Neural progenitor cell (in vitro differentiated cells): ENCODE data around the gene PRKCA. TPM values are rescaled to one million over a fixed set of nuclear protein-coding genes. Genes with fewer than 3 reads are reported as not detected.

Experiments used
- DNase-seq: peaks from one replicate; pipeline ENCODE4 v3.0.0-alpha.2; 2016; ENCODE audit warnings: low spot score
- H2AFZ ChIP-seq: fragments of 200-600 bp; sonication (generic); replicated peaks from 2 replicates; pipeline ENCODE4 v1.6.1; 2016; ENCODE audit warnings: antibody characterized with exemption
- H3F3A ChIP-seq: fragments of 200-600 bp; sonication (generic); 2 replicates; pipeline ENCODE4 v1.6.1; 2016; ENCODE audit warnings: antibody characterized with exemption, low read depth
- H3K27ac ChIP-seq: fragments of 200-600 bp; sonication (generic); 2 replicates; pipeline ENCODE4 v1.5.1; 2016; ENCODE audit warnings: mild to moderate bottlenecking
- H3K27me3 ChIP-seq: fragments of 200-600 bp; sonication (generic); 2 replicates; pipeline ENCODE4 v1.6.1; 2016; ENCODE audit warnings: mild to moderate bottlenecking, moderate library complexity
- H3K36me3 ChIP-seq: fragments of 200-600 bp; sonication (generic); 2 replicates; pipeline ENCODE4 v1.5.1; 2016
- H3K4me1 ChIP-seq: fragments of 200-600 bp; sonication (generic); 2 replicates; pipeline ENCODE4 v1.6.1; 2016; ENCODE audit warnings: mixed run types
- H3K4me2 ChIP-seq: fragments of 200-600 bp; sonication (generic); 2 replicates; pipeline ENCODE4 v1.6.1; 2016
- H3K4me3 ChIP-seq: fragments of 200-600 bp; sonication (generic); 2 replicates; pipeline ENCODE4 v1.5.1; 2016
- H3K79me2 ChIP-seq: fragments of 200-600 bp; sonication (generic); 2 replicates; pipeline ENCODE4 v1.6.1; 2016; ENCODE audit warnings: low read depth
- H3K9ac ChIP-seq: fragments of 200-600 bp; sonication (generic); 2 replicates; pipeline ENCODE4 v1.6.1; 2016
- H3K9me3 ChIP-seq: fragments of 200-600 bp; sonication (generic); 2 replicates; pipeline ENCODE4 v1.5.1; 2016; ENCODE audit warnings: low read depth
- H4K20me1 ChIP-seq: fragments of 200-600 bp; sonication (generic); 2 replicates; pipeline ENCODE4 v1.6.1; 2016; ENCODE audit warnings: low read depth
- H3K27ac Mint-ChIP-seq: 3 replicates; pipeline ENCODE4 v1.8.0; 2021; ENCODE audit warnings: mixed read lengths
- H3K27me3 Mint-ChIP-seq: 2 replicates; pipeline ENCODE4 v1.8.0; 2022; ENCODE audit warnings: low read depth, mild to moderate bottlenecking, inconsistent platforms, moderate library complexity, mixed read lengths; ENCODE audit not compliant: insufficient read depth
- H3K36me3 Mint-ChIP-seq: 3 replicates; pipeline ENCODE4 v1.8.0; 2021; ENCODE audit warnings: mixed read lengths
- H3K4me1 Mint-ChIP-seq: 3 replicates; pipeline ENCODE4 v1.8.0; 2021; ENCODE audit warnings: mixed read lengths
- H3K4me3 Mint-ChIP-seq: 3 replicates; pipeline ENCODE4 v1.8.0; 2021; ENCODE audit warnings: mild to moderate bottlenecking, moderate library complexity, mixed read lengths
- H3K9me3 Mint-ChIP-seq: 3 replicates; pipeline ENCODE4 v1.8.0; 2020; ENCODE audit warnings: mixed read lengths
- CTCF ChIP-seq: fragments of 200-600 bp; sonication (generic); IDR thresholded peaks from 2 replicates; pipeline ENCODE4 v1.5.1; 2017; ENCODE audit warnings: antibody characterized with exemption, mild to moderate bottlenecking
- EZH2 ChIP-seq: fragments of 200-600 bp; sonication (generic); IDR thresholded peaks from 2 replicates; pipeline ENCODE4 v1.6.1; 2017; ENCODE audit warnings: antibody characterized with exemption, mild to moderate bottlenecking, moderate library complexity
- EZH2phosphoT487 ChIP-seq: fragments of 200-600 bp; sonication (generic); IDR thresholded peaks from 2 replicates; pipeline ENCODE4 v1.6.1; 2017; ENCODE audit warnings: antibody characterized with exemption
- total RNA-seq: library from RNA; depleted of rRNA; stranded (reverse); fragments of >200 nt; gene quantifications from 2 replicates; pipeline ENCODE4 v1.2.3, GENCODE V29; 2015; ENCODE audit warnings: low replicate concordance

PRKCA gene
- total RNA-seq, 1 donor from 2014 or later, result 2.1 TPM

GRCh38 chr17:66567234-66568170 lies 265.1 kb downstream of the PRKCA start:
- peaks cover 2% of the 10 kb centered on the region for H3K27me3 Mint-ChIP-seq
- H3K9ac ChIP-seq, result no peak overlapping the region
- no peak overlapping the region for H3K27ac ChIP-seq
- no peak for TF ChIP-seq EZH2
- peak; percentile 86 for TF ChIP-seq CTCF
- TF ChIP-seq EZH2phosphoT487, result no peak
- H3K9me3 Mint-ChIP-seq, result peaks cover 4% of the 10 kb centered on the region
- no peaks in the 10 kb centered on the region for H3K36me3 Mint-ChIP-seq
- H3K9me3 ChIP-seq, result no peaks in the 10 kb centered on the region
- H3K4me1 ChIP-seq, result peaks cover 10% of the 10 kb centered on the region
- H3K36me3 ChIP-seq, result no peaks in the 10 kb centered on the region
- no peak overlapping the region for H3K4me2 ChIP-seq
- H3K4me1 Mint-ChIP-seq, result peaks cover 16% of the 10 kb centered on the region
- H2AFZ ChIP-seq, result no peak overlapping the region
- no peak overlapping the region for H3K4me3 ChIP-seq
- H3K4me3 Mint-ChIP-seq, result no peak overlapping the region
- peaks cover 13% of the 10 kb centered on the region for H3F3A ChIP-seq
- no peaks in the 10 kb centered on the region for H4K20me1 ChIP-seq
- peak; percentile 79 for DNase-seq
- H3K27ac Mint-ChIP-seq, result no peak overlapping the region
- no peaks in the 10 kb centered on the region for H3K79me2 ChIP-seq
- no peaks in the 10 kb centered on the region for H3K27me3 ChIP-seq

GRCh38 chr17:66569572-66569971 lies 267.2 kb downstream of the PRKCA start:
- H3K9ac ChIP-seq, result no peak overlapping the region
- H3K27ac ChIP-seq, result no peak overlapping the region
- H3K36me3 Mint-ChIP-seq, result no peaks in the 10 kb centered on the region
- H3K4me3 Mint-ChIP-seq, result no peak overlapping the region
- no peak overlapping the region for H3K27ac Mint-ChIP-seq
- DNase-seq, result no peak
- peaks cover 4% of the 10 kb centered on the region for H3K9me3 Mint-ChIP-seq
- TF ChIP-seq EZH2phosphoT487 (no peak), EZH2 (no peak), CTCF (no peak)
- peaks cover 2% of the 10 kb centered on the region for H3K27me3 Mint-ChIP-seq
- H3K9me3 ChIP-seq, result no peaks in the 10 kb centered on the region
- H2AFZ ChIP-seq, result no peak overlapping the region
- H3F3A ChIP-seq, result peaks cover 13% of the 10 kb centered on the region
- H3K79me2 ChIP-seq, result no peaks in the 10 kb centered on the region
- H3K4me3 ChIP-seq, result no peak overlapping the region
- no peaks in the 10 kb centered on the region for H4K20me1 ChIP-seq
- no peaks in the 10 kb centered on the region for H3K27me3 ChIP-seq
- peaks cover 16% of the 10 kb centered on the region for H3K4me1 Mint-ChIP-seq
- H3K4me1 ChIP-seq, result peaks cover 10% of the 10 kb centered on the region
- no peak overlapping the region for H3K4me2 ChIP-seq
- H3K36me3 ChIP-seq, result no peaks in the 10 kb centered on the region

- peaks cover 3% of the 10 kb centered on the region for H3F3A ChIP-seq
- Mint-ChIP-seq H3K9me3 (peaks cover 4% of the 10 kb centered on the region), H3K27me3 (peaks cover 2% of the 10 kb centered on the region), H3K27ac (no peak overlapping the region), H3K36me3 (no peaks in the 10 kb centered on the region), H3K4me1 (peaks cover 6% of the 10 kb centered on the region), H3K4me3 (no peak overlapping the region)
- no peak overlapping the region for H3K9ac ChIP-seq
- no peaks in the 10 kb centered on the region for H3K79me2 ChIP-seq
- no peaks in the 10 kb centered on the region for H4K20me1 ChIP-seq
- peaks cover 2% of the 10 kb centered on the region for H3K4me1 ChIP-seq
- no peaks in the 10 kb centered on the region for H3K36me3 ChIP-seq
- H3K9me3 ChIP-seq, result no peaks in the 10 kb centered on the region
- H3K4me2 ChIP-seq, result no peak overlapping the region
- H3K27ac ChIP-seq, result no peak overlapping the region
- no peak for DNase-seq
- no peak overlapping the region for H2AFZ ChIP-seq
- no peak for TF ChIP-seq EZH2
- TF ChIP-seq EZH2phosphoT487, result no peak
- no peak for TF ChIP-seq CTCF
- no peaks in the 10 kb centered on the region for H3K27me3 ChIP-seq
- H3K4me3 ChIP-seq, result no peak overlapping the region
These were observed 268.2 kb downstream of the PRKCA start for GRCh38 chr17:66570447-66571195.
